ENCODE results near the gene AEN. TPM values are rescaled to one million over a fixed set of nuclear protein-coding genes. Genes with fewer than 3 reads are reported as not detected.

Gene AEN
- total and polyA plus RNA-seq, 2 donors (not counting 3 experiments of a cell fraction or from before 2014, with no cell fraction given) = 34.2 to 35.6 TPM

DNA sequence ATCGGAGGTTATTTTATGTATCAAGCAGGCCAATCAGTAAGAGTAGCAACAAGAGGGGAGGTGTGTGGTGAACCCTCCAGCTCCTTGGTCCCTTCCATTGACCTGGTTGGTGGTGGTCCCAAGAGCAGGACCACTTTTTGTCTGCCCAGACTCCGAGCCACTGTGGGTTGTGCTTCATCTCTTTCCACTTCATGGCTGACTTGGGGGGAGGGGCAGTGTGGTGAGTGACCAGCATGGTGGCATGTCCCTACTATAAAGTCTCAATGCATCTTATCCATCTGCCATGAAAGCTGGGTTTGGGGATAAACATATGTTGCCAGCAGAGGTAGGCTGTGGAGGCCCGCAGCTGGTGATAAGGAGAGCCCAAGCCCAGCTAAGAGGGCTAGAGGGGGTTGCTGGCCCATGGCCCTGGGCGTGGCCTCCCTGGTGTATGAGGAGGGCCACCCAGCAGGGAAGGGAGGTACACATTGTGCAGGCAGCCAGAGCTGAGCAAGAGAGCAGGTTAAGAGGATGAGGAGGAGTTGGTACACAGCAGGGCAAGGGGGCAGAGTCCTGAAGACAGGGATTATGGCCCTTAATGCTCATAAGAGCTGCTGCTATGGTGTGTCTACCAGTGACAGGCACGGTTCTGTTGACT, 7.0 kb downstream of the AEN start:
- no peak overlapping the region for H2AFZ ChIP-seq (ENCODE audit: low read depth, low read length)
- H3K36me3 ChIP-seq (ENCODE audit: control insufficient read depth in 2 of 2, extremely low read depth in 1 of 2, insufficient read depth in 2 of 2, low read length in 2 of 2) = peaks cover 10 to 30% of the 10 kb centered on the region in 2 experiments
- dilution Hi-C loops (cut with MboI; ENCODE audit: extremely low pct_ligation_motif_present, low sequenced_read_pairs) = no loop called here
- no peaks in the 10 kb centered on the region for H3K27me3 ChIP-seq (ENCODE audit: control insufficient read depth in 2 of 2, insufficient read depth in 2 of 2, low read length in 2 of 2)
- no peak overlapping the region for H3K4me3 ChIP-seq (replicated peaks in 1 of 3; ENCODE audit: insufficient read depth in 1 of 3, low read depth in 1 of 3, low read length in 3 of 3)
- H3K4me2 ChIP-seq (ENCODE audit: insufficient read depth, low read length) = no peak overlapping the region
- BruUV-seq (replicated peaks) = no TSS peak
- H4K20me1 ChIP-seq (replicated peaks; ENCODE audit: control insufficient read depth, extremely low read depth, insufficient read depth, low read length) = no peaks in the 10 kb centered on the region
- intact Hi-C loops (cut with micrococcal nuclease) = loop anchor here (10.0 kb wide), 2 partner anchors 547 to 707 kb away; partner anchors contain the start of gene POLG
- H3K9me1 ChIP-seq (replicated peaks; ENCODE audit: control insufficient read depth, extremely low read depth, insufficient read depth, low read length) = no peaks in the 10 kb centered on the region
- peaks cover 37% of the 10 kb centered on the region for H3K4me1 ChIP-seq (ENCODE audit: control insufficient read depth, extremely low read depth, insufficient read depth, low read length)
- no peak overlapping the region for H3K27ac ChIP-seq (ENCODE audit: insufficient read depth, low read depth, low read length)
- H3K9me3 ChIP-seq (replicated peaks; ENCODE audit: control insufficient read depth, insufficient read depth, low read length) = no peaks in the 10 kb centered on the region
- POLR2A ChIA-PET = no interaction called here
- peaks cover 86% of the 10 kb centered on the region for H3K79me2 ChIP-seq (ENCODE audit: control insufficient read depth, insufficient read depth, low read length)
- FAIRE-seq = no peak
- CTCF ChIA-PET = no interaction called here
- TF ChIP-seq POLR2AphosphoS5 (IDR thresholded peaks at IDR 0.05; ENCODE audit: insufficient read depth, low read depth, low read length) = no peak
- TF ChIP-seq, protein P1, sequence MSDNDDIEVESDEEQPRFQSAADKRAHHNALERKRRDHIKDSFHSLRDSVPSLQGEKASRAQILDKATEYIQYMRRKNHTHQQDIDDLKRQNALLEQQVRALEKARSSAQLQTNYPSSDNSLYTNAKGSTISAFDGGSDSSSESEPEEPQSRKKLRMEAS (IDR thresholded peaks at IDR 0.05; ENCODE audit: insufficient read depth, insufficient read length) = no peak
- TF ChIP-seq MYC (IDR thresholded peaks at IDR 0.05; ENCODE audit: low read depth, low read length) = no peak
- TF ChIP-seq, protein P2, sequence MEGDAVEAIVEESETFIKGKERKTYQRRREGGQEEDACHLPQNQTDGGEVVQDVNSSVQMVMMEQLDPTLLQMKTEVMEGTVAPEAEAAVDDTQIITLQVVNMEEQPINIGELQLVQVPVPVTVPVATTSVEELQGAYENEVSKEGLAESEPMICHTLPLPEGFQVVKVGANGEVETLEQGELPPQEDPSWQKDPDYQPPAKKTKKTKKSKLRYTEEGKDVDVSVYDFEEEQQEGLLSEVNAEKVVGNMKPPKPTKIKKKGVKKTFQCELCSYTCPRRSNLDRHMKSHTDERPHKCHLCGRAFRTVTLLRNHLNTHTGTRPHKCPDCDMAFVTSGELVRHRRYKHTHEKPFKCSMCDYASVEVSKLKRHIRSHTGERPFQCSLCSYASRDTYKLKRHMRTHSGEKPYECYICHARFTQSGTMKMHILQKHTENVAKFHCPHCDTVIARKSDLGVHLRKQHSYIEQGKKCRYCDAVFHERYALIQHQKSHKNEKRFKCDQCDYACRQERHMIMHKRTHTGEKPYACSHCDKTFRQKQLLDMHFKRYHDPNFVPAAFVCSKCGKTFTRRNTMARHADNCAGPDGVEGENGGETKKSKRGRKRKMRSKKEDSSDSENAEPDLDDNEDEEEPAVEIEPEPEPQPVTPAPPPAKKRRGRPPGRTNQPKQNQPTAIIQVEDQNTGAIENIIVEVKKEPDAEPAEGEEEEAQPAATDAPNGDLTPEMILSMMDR (IDR thresholded peaks at IDR 0.05; ENCODE audit: extremely low read depth in 1 of 2, insufficient read depth in 1 of 2, low read depth in 1 of 2, low read length in 2 of 2) = no peak
- no peak for TF ChIP-seq GATA2 (IDR thresholded peaks at IDR 0.05; ENCODE audit: insufficient read depth, insufficient read length, low read depth, low read length)
- no peak for DNase-seq (ENCODE audit: low read depth, low spot score)
- H3K9ac ChIP-seq (replicated peaks; ENCODE audit: extremely low read depth, insufficient read depth, low read length) = no peak overlapping the region
